Stimulated activated CD4-positive, alpha-beta T cell treated with anti-CD3 and anti-CD28 coated beads, Interleukin-15, amount 100 ng/mL, for 24 hours (primary cell): ENCODE measurements around the gene TMEM121.

ENCODE experiments used
- DNase-seq: peaks from one replicate; pipeline ENCODE4 v3.0.0-alpha.2; 2020

TMEM121 gene

GRCh38 chr14:105487449-105487985 is 38.9 kb upstream of the TMEM121 start:
- DNase-seq, result peak; percentile 73

DNA sequence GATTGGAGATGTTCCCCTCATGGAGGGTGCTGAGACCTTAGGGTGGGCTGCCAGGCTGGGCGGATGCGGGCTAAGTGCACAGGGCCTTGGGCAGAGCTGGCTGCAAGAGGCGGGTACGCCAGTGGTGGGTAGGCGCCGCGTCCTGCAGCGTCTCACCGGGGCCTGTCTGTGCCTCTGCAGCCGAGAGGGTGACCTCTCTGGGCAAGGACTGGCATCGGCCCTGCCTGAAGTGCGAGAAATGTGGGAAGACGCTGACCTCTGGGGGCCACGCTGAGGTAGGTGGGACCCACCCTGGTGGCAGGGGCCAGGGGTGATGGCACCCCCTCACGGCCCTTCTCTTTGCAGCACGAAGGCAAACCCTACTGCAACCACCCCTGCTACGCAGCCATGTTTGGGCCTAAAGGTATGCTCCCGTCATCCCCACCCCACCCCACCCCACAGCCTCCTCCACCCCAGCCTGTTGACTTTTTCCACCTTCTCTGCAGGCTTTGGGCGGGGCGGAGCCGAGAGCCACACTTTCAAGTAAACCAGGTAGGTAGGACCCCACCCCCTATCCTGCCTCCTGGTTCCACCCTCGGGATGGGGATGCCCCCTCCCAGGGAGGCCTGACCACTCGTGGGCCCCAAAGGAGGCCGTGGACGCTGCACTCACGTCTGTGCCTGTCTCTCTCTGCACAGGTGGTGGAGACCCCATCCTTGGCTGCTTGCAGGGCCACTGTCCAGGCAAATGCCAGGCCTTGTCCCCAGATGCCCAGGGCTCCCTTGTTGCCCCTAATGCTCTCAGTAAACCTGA is 38.2 kb upstream of the TMEM121 start:
- DNase-seq, result no peak

DNA sequence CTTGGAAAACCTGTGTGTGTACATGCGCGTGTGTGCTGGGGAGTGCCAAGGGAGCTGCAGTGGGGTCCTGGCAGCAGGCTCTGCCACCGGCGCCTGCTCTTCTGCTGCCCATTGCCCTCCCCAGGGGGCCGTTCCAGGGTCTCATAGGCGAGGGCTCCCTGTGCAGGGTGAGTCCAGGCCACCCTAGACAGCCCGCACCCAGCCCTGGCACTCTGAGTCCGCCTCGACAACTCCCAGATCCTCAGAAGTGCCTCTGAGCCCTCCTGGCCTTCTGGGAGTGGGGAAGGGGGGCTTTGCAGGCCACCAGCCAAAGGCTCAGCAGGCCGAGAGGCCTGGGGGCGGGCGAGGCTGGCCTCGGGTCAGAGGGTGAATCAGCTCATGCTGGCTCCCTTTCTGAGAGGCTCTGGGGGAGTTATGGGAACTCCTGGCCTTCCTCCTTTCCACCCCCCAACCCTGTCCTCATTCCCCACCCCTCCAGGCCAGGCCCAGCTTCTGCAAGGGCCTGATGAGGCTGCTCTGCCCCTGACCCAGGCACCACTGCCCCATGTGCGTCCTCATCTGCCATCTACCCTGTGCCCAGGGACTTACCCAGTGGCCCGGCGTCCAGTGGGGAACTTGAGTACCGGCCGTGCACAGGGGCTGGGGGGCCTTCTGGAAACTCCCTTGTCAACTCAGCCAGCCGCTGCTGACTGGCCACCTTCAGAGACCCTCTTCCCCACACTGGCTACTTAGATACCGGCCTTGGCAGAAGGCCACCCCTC is 37.4 kb upstream of the TMEM121 start:
- DNase-seq, result no peak

DNA sequence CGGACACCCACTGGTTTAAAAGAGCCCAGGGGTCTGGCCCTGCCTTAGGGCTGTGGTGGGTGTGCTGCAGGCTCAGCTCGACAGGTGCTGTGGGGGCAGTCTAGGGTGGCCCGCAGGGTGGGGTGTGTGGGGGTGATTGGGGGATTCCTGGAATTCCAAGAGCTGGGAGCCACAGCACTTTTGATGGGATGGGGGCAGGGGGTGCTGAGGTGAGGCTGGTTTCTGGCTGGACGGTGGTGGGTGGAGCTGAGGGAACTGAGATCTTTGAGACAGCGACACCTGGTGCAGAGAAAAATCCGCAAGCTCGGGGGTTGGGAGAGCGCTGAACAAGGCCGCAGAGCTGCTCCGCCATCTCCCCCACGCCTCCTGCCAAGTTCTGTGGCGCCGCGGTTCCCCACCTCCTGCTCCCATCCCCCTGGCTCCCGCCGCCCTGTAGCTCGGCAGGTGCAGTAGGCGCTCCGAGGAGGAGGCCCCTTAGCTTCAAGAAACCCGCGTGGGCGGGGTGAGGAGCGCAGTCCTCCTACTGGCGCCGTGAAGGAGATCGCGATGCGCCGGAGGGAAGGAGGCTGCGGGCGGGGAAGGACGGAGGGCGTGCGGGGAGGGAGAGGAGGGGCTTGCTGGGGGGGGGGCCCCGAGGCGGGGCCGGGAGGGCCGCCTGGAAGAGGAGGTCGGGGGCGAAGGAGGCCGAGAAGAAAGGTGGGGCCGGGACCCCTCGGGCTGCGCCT is 36.7 kb upstream of the TMEM121 start:
- DNase-seq, result peak; percentile 89

DNA sequence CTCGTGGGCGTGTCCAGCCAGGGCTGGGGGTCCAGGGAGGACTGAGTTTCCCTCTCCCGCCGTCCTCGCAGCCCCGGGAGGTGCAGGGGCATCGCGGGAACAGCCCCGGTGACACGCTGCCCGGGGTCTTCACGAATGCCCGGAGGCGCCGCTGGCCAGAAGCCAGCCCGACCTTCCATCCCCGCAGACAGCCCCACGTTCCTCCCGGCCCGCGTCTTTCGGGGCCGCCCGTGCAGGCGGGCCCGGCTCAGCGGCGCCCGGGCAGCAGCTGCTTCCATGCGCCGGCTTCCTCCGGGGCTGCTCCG is 36.2 kb upstream of the TMEM121 start:
- no peak for DNase-seq

GRCh38 chr14:105490572-105491365 is 35.6 kb upstream of the TMEM121 start, which contains the start of gene TEDC1:
Gene TEDC1 (plus strand): TSS chr14:105491246. CDS start chr14:105491376, 130 bp downstream.
- peak; percentile 99 for DNase-seq

DNA sequence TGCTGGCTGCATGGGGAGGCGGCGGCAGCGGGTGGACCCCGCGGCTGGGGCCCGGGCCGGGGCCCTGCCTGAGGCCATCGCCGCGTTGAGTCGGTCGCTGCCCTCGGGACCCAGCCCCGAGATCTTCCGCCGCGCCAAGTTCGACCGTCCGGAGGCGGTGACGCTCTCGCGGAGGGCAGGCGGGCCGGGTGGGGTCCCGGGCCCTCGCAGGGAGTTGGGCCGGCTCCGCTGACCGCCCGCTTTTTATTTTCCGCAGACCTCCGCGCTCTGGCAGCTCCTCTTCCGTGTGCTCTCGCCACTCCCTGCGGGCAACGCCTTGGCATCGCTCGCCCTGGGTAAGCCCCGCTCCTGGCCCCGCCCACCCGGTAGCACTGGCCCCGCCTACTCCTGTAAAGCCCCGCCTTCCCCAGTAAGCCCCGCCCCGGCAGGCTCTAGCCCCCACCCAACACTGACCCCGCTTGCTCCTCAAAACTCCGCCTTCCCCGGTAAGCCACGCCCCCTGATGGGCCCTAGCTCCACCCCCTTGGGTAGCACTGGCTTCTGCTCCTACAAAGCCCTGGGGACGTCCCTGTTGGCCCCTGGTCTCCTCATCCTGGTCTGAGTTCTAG is 34.9 kb upstream of the TMEM121 start:
- DNase-seq, result peak; percentile 91

DNA sequence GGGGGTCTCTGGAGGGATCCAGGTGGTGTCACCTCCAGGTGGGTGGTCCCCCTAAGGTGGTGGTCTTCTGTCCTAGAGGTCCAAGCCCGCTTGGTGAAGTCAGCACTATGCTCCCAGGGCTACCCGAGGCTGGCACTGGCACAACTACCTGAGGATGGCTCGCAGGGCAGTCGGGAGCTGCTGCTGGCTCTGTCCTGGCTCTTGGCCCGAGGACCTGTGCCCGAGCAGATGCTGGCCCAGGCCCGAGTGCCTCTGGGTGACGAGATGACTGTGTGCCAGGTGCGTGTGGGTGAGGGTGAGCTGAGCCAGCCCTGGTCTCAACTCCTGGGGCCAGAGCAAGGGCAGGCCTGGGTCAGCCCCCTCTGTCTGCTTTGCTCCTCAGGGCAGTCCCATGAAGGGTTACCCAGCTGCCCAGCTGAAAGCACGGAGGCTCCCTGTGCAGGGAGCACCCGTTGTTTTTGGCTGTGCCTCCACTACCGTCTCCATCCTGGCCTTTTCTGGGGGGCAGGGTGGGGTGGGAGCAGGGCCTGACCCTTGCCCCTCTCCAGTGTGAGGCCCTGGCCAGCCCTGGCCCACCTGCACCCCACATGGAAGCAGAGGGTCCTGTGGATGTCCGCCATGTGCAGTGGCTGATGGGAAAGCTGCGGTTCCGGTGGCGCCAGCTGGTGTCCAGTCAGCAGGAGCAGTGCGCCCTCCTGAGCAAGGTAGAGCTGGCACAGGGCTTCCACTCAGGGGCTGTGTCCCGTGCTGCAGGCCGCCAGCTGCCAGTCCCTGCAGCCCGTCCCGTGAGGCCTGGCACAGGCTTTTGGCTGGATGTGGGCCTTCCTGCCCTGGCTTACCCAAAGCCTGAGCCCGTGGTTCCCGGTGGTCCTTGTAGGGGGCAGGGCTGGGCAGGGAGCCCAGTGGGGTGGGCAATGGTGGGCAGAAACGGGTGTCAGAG is 34.1 kb upstream of the TMEM121 start:
- DNase-seq, result peak; percentile 1

DNA sequence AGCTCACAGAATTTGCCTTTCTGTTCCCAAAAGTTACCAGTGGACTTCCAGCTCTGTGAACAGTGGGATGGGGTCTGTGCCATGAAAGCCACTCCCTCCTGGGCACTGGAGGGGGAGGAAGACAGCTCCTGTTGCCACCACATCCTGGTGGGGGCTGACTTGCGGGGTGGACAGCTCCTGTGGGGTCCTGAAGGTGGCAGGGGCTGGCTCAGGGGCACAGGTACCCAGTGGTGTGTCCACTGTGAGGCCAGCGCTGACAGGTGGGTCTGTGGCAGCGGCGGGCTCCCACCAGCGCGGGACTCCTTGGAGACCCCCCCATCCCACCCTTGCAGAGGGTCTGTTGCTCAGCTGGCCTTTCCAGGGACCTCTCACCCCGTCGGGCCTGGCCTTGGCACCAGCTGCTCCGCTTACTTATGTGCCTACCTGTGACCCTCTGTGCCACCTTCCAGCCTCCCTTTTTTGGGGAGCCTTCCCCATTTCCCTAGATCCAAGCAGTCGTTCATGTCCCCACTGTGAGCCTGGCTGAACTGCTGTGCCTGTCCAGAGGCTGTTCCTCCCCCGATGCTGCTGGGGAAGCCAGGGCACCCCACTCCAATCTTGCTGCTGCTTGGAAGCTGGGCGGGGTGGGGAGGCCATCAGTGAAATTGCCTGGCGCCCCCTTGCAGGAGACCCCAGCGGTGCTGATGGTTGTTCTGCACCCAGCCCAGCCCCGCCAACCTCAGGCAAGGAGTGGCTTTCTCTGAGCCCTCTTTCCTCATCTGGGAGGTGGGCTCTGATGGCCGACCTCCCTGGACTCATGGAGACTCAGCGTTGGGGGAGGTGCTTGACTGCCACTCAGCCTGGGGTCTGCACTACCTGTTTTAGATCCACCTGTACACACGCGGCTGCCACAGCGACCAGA is 33.2 kb upstream of the TMEM121 start:
- peak; percentile 6 for DNase-seq

- peak; percentile 1 for DNase-seq
Observed at GRCh38 chr14:105493921-105494605, 32.3 kb upstream of the TMEM121 start.

GRCh38 chr14:105494606-105494929 is 31.8 kb upstream of the TMEM121 start:
- no peak for DNase-seq

DNA sequence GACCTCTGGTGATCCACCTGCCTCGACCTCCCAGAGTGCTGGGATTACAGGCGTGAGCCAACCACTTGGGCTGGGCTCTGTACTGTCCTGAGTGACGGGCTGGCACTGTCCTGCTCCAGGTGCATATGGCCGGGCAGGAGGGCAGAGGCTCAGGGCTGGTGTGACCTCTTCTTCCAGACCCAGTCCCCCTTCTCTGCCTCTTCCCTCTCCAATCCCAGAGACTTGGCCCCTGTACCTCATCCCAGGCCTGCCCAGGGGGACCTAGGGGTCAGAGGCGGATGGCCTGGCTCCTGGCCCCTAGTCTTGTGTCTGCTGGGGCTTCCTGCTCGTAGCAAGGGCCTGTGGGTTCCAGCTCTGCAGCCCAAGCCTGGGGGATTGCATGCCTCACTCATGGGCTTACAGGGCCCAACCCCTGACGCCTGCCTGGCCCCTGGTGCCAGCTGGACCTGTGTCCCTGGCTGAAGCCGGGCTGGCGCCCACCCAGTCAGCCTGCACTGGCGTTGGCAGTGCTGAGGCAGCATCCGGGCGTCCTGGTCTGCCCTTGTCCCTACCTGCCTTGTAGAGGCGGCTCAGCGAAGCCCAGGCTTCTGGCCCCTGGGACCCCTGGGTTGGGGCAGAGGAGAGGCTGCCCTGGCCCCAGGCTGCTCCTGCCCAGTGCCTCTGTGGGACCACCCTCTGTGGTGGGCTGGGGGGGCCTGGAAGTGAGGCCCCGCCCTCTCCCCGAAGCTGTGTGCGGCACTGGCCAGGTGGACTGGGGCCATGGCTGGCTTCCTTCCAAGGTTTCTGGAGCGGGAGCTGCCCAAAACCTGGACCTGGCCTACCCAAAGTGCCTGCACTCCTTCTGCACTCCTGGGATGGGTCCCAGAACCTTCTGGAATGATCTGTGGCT is 31.0 kb upstream of the TMEM121 start:
- DNase-seq, result peak; percentile 2

DNA sequence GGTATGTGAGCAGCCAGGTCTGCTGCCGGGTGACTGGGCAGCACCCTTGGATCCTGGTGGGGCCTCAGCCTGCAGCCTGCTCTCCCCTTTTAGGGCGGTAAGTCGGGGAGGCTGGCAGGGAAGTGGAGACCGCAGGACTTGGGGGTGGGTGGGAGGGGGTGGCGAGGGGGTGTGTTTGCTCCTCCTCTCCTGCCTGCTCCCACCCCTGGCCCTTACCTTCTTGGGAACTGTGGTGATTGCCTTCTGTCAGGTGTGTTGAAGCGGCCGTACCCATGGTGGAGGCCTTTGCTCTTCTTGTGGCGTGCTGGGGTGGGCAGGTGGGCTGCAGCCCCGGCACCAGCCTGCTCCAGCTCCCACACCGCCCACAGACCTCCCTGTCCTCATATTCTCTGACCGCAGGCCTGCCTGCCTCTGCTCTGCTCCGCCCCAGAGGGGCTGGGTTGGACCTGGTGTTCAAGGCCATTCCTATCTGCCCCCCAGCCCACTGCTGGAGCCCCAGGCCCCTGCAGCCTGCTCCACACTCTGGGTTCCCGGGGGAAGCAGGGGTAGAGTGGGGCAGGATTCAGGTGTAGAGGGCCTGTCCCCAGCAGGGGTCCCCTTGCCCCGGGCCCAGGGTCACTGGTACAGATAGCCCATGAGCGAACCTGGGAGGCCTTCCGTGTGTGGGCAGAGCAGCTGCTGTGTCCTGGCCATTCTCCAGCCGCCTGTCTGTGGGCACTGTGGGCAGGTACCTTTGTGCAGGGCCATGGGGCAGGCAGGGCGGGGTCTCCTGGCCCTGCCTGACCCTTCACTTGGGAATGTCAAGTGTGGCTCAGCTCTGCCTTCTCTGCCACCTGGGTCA is 30.2 kb upstream of the TMEM121 start:
- DNase-seq, result no peak

- no peak for DNase-seq
Observed at GRCh38 chr14:105496831-105497591, 29.4 kb upstream of the TMEM121 start.

DNA sequence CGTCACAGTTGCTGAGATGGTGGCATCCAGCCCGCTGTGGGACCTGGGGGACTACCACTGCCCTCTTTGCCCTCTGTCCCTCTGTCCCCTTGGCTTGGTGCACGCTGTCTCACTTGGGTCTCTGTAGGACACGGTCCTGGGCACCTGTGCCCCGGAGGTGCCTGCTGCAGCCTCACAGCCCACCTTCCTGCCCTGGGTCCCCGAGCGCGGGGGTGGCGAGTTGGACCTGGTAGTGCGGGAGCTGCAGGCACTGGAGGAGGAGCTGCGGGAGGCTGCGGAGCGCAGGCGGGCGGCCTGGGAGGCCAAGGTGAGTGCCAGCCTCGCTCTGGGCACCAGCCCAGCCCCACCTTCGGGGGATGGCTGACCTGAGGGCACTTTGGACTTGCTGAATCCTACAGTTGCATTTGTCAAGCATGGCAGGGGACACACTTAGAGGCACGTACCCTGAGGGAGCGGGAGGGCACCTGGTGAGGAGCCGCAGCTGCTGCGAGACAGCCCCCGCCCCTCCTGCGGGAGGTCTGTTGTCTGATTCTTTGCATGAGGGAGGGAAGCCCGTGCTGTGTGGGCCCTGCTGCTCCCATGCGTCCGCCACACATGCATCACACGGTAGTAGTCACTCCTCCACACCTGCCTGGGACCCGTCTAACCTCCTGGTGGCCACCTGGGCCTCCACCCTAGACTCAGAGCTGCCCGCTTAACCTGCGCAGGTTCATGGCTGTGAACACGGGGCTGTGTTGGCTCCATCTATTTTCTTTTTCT is 28.5 kb upstream of the TMEM121 start:
- peak; percentile 2 for DNase-seq
